Thoracic aorta (tissue), 2 donors: ENCODE data around the gene SERPIND1. TPM values are rescaled to one million over a fixed set of nuclear protein-coding genes. Genes with fewer than 3 reads are reported as not detected.

Source experiments
- ATAC-seq: fragments of 150-250 bp; one replicate; pipeline ENCODE4 v1.8.0; 2017; ENCODE audit warnings: low read depth; ENCODE audit not compliant: insufficient number of reproducible peaks, low FRiP score
- DNase-seq: peaks from one replicate; pipeline ENCODE4 v3.0.0-alpha.2; 2020; ENCODE audit warnings: low spot score
- H3K27ac ChIP-seq, 2 donors: fragments of 200-600 bp; sonication (generic); 1 replicate in 1 of 2; 2 replicates in 1 of 2; pipeline ENCODE4 v1.5.1; 2016; ENCODE audit warnings: mild to moderate bottlenecking in 2 of 2, moderate library complexity in 2 of 2
- H3K27me3 ChIP-seq: fragments of 200-600 bp; sonication (generic); replicated peaks from 2 replicates; pipeline ENCODE4 v1.6.0; 2016; ENCODE audit warnings: mild to moderate bottlenecking; ENCODE audit not compliant: insufficient read depth
- H3K36me3 ChIP-seq: fragments of 200-600 bp; sonication (generic); one replicate; pipeline ENCODE4 v1.5.1; 2016
- H3K4me1 ChIP-seq, 2 donors: fragments of 200-600 bp; sonication (generic); 1 replicate in 1 of 2; 2 replicates in 1 of 2; pipeline versions ENCODE4 v1.5.1 to v1.6.0; 2016; ENCODE audit warnings: low read depth in 2 of 2, mild to moderate bottlenecking in 1 of 2; ENCODE audit not compliant: control insufficient read depth in 1 of 2
- H3K4me3 ChIP-seq: fragments of 200-600 bp; sonication (generic); 2 replicates; pipeline ENCODE4 v1.5.1; 2016; ENCODE audit warnings: mild to moderate bottlenecking
- H3K9me3 ChIP-seq: fragments of 200-600 bp; sonication (generic); 2 replicates; pipeline ENCODE4 v1.5.1; 2016
- CTCF ChIP-seq: fragments of 200-600 bp; sonication (generic); IDR thresholded peaks from one replicate; pipeline ENCODE4 v1.5.1; 2019; ENCODE audit warnings: antibody characterized with exemption
- total RNA-seq, 2 donors: library from RNA; depleted of rRNA; stranded (reverse); fragments of >200 nt; gene quantifications; one replicate each; pipeline versions ENCODE4 v1.1.0 to v1.2.3, GENCODE V29; 2016

SERPIND1 gene
- not detected for total RNA-seq

GRCh38 chr22:20773793-20774212 lies at the start of gene SERPIND1:
Gene SERPIND1 (plus strand): TSS chr22:20774113. CDS start chr22:20779313, 5,200 bp downstream.
- Histone ChIP-seq H3K4me1 (peaks cover 8 to 23% of the 10 kb centered on the region in 2 donors), H3K4me3 (no peak within 1 kb of the TSS), H3K36me3 (peaks cover 7% of the 10 kb centered on the region), H3K27me3 (no peaks in the 10 kb centered on the region), H3K27ac (peak within 1 kb of the TSS; percentile 59 to 69), H3K9me3 (no peaks in the 10 kb centered on the region)
- no peak for TF ChIP-seq CTCF
- ATAC-seq = no peak
- DNase-seq = no peak

GRCh38 chr22:20724676-20725454 lies 49.0 kb upstream of the SERPIND1 start:
- no peak for TF ChIP-seq CTCF
- DNase-seq (no peak), ATAC-seq (no peak)
- no peaks in the 10 kb centered on the region for H3K27me3 ChIP-seq
- no peak overlapping the region for H3K4me3 ChIP-seq
- H3K36me3 ChIP-seq = peaks cover 43% of the 10 kb centered on the region
- H3K4me1 ChIP-seq = no peaks in the 10 kb centered on the region
- H3K9me3 ChIP-seq = no peaks in the 10 kb centered on the region
- H3K27ac ChIP-seq = no peak overlapping the region

- peaks cover 44% of the 10 kb centered on the region for H3K36me3 ChIP-seq
- H3K4me1 ChIP-seq = no peaks in the 10 kb centered on the region
- H3K4me3 ChIP-seq = no peak overlapping the region
- no peak for TF ChIP-seq CTCF
- DNase-seq (no peak), ATAC-seq (no peak)
- H3K9me3 ChIP-seq = no peaks in the 10 kb centered on the region
- H3K27ac ChIP-seq = no peak overlapping the region
- H3K27me3 ChIP-seq = no peaks in the 10 kb centered on the region
Measured at GRCh38 chr22:20725987-20726558, 47.8 kb upstream of the SERPIND1 start.

- TF ChIP-seq CTCF = no peak
- H3K4me1 ChIP-seq = no peaks in the 10 kb centered on the region
- no peak overlapping the region for H3K4me3 ChIP-seq
- no peaks in the 10 kb centered on the region for H3K9me3 ChIP-seq
- ATAC-seq (no peak), DNase-seq (no peak)
- H3K27me3 ChIP-seq = no peaks in the 10 kb centered on the region
- H3K27ac ChIP-seq = no peak overlapping the region
- peaks cover 44% of the 10 kb centered on the region for H3K36me3 ChIP-seq
Measured at GRCh38 chr22:20727118-20728015, 46.5 kb upstream of the SERPIND1 start.
